Measurements from ENCODE around the gene NPR1. TPM values are rescaled to one million over a fixed set of nuclear protein-coding genes. Genes with fewer than 3 reads are reported as not detected.

Gene NPR1
- total and polyA plus RNA-seq, 4 donors, result 2.8 to 15.8 (median 8.7) TPM

GRCh38 chr1:153741986-153742385, 63.5 kb downstream of the NPR1 start:
- Histone ChIP-seq H3K27me3 (ENCODE audit: control insufficient read depth in 4 of 4, insufficient read depth in 4 of 4, low read length in 3 of 4) (no peaks in the 10 kb centered on the region), H3K4me3 (ENCODE audit: low read depth in 1 of 3, low read length in 3 of 3) (no peak overlapping the region), H3K9me3 (ENCODE audit: control insufficient read depth in 4 of 4, low read length in 3 of 4) (no peaks in the 10 kb centered on the region), H3K9ac (ENCODE audit: low read depth in 1 of 2, low read length in 2 of 2) (no peak overlapping the region), H3K36me3 (ENCODE audit: control insufficient read depth in 4 of 4, insufficient read depth in 3 of 4, low read depth in 1 of 4, low read length in 3 of 4) (peaks cover 8 to 30% (median 26%) of the 10 kb centered on the region in 4 donors), H3K27ac (ENCODE audit: low read depth in 1 of 2, low read length in 2 of 2) (peak overlapping the region; percentile 27 to 40), H3K4me1 (ENCODE audit: control insufficient read depth in 4 of 4, insufficient read depth in 4 of 4, low read length in 3 of 4) (peaks cover 6 to 36% (median 26%) of the 10 kb centered on the region in 4 donors)
- no peak for DNase-seq (ENCODE audit: low spot score)
- no peak for TF ChIP-seq FOXA2 (IDR thresholded peaks at IDR 0.05)
- TF ChIP-seq SP1 (IDR thresholded peaks at IDR 0.05), result no peak
- no peak for TF ChIP-seq NR2F2 (IDR thresholded peaks at IDR 0.05)
- TF ChIP-seq MAX (IDR thresholded peaks at IDR 0.05), result no peak
- TF ChIP-seq JUND (IDR thresholded peaks at IDR 0.05), result no peak
- TF ChIP-seq YY1 (IDR thresholded peaks at IDR 0.05), result no peak
- TF ChIP-seq FOXA1 (IDR thresholded peaks at IDR 0.05), result no peak
- no peak for TF ChIP-seq ATF3 (IDR thresholded peaks at IDR 0.05)
- no peak for TF ChIP-seq REST (IDR thresholded peaks at IDR 0.05)
- TF ChIP-seq RXRA (IDR thresholded peaks at IDR 0.05), result no peak
- no peak for TF ChIP-seq TAF1 (conservative IDR thresholded peaks at IDR 0.05)
- no peak for TF ChIP-seq HNF4G (IDR thresholded peaks at IDR 0.05)
- no peak for TF ChIP-seq RAD21 (IDR thresholded peaks at IDR 0.05)
- TF ChIP-seq HNF4A (conservative IDR thresholded peaks at IDR 0.05), result no peak
- TF ChIP-seq ZBTB33 (IDR thresholded peaks at IDR 0.05), result no peak
- no peak for TF ChIP-seq CTCF (IDR thresholded peaks at IDR 0.05; ENCODE audit: low read depth, low read length, missing input control)
- WGBS, result 78% methylated on average over 2 of the region's 2 CpGs

Measured in liver (tissue), 9 donors.